HPDE6-E6E7 (cell line): Measurements from ENCODE around the gene MRPS15.
"Not testable (repeated sequence)": the region's sequence is repeated elsewhere in the genome, so short reads cannot be mapped to it uniquely, and the experiment has no call there.

ENCODE experiments used
- DNase-seq: peaks from one replicate; pipeline ENCODE4 v3.0.0; 2011; ENCODE audit warnings: missing footprints; ENCODE audit errors: extremely low spot score

MRPS15 gene

GRCh38 chr1:36482724-36483388, 18.7 kb upstream of the MRPS15 start, which contains the start of gene CSF3R:
Gene CSF3R (minus strand): TSS chr1:36482913. CDS start chr1:36479496, 3,417 bp downstream.
- no peak for DNase-seq

GRCh38 chr1:36481771-36482723, 17.9 kb upstream of the MRPS15 start:
- DNase-seq = no peak

DNA sequence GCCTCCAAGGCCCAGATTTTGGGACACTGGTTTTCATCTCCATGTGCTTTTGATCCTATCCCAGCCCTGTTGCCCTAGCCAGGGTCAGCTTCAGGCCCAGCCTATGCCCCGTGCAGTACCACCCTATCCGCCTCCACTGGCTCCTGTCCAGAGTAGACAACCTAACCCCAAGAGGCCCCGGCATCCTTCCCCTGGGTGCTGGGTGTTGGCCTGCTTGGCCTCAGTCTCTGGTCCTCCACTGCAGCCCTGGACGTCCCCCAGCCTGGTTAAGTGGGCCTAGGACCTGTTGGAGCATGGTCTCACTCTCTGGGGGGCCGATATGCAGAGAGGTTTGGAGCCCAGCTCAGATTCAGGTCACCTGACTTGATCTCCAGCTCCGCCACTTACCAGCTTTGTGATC, 16.9 kb upstream of the MRPS15 start:
- DNase-seq = no peak

DNA sequence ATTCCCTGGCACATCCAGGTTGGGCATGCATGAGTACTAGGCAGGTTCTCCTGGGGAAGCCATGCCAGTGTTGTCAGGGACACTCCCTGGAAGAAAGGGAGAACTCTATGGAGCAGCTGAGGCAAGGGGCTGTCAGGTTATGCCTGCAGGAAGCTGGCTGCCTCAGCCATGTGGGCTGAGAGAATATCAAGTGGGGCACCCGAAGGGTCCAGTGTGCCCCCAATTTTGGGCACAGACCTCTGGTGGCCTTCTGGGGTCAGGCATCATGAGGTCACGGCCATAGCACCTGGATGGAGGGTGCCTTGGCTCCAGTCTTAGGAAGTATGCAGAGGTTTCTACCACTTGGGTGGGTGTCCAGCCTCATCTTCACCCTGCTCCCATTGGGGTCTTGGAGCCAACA, 16.0 kb upstream of the MRPS15 start:
- no peak for DNase-seq

GRCh38 chr1:36479505-36480051, 15.4 kb upstream of the MRPS15 start:
- DNase-seq = no peak

- DNase-seq = not testable (repeated sequence)
These were observed 13.4 kb upstream of the MRPS15 start for GRCh38 chr1:36477615-36478014.

GRCh38 chr1:36476945-36477344, 12.8 kb upstream of the MRPS15 start:
- no peak for DNase-seq

DNA sequence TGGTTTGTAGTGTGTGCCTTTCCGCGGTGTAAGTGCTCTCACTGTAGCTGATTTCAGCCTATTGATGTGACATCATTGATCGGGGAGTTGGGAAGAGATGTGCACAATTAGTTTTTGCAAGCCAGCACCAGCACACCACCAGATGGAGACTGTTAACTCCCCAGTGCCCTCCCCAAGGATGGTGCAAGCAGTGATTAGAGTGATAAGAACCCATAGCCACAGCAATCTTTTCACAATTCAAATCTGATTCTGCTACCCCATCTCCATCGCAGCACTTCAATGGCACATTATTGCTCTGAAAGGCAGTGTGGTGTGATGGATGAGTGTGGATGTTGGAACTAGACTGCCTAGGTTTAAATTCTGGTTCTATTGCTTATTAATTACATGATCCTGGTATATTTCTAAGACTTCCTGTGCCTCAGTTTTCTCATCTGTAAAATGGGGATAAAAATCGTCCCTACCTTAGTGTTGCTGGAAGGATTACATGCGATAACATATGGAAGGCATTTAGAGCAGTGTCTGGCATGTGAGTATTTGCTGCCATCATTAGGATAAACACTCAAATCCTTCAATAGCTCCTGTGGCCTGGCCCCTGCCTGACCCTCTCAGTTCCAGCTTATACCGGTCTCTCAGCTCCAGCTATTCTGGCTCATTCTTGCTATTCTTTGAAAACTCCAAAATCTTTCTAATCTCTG, 11.9 kb upstream of the MRPS15 start:
- no peak for DNase-seq

DNA sequence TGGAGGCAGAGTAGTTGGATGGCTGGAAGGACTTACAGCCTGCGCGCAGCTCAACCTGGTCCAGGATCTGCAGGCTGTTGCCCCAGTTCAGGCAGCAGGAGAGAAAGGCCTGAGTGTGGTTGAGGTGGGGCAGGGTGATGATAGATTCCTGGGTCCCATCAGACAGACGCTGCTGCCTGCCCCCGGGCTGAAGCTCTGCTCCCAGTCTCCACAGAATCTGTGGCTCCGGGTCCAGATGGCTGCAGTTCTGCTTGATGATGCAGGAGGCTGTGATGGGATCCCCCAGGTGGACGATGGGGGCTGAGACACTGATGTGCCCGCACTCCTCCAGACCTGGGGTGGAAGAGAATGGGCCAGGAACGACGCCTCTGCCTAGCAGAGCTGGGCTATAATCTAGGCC, 11.2 kb upstream of the MRPS15 start:
- DNase-seq = no peak

- no peak for DNase-seq
These were observed 8.5 kb upstream of the MRPS15 start for GRCh38 chr1:36472656-36473055.

GRCh38 chr1:36471830-36472641, 7.9 kb upstream of the MRPS15 start:
- DNase-seq = no peak

- DNase-seq = no peak
These were observed 5.0 kb upstream of the MRPS15 start for GRCh38 chr1:36469163-36469562.

DNA sequence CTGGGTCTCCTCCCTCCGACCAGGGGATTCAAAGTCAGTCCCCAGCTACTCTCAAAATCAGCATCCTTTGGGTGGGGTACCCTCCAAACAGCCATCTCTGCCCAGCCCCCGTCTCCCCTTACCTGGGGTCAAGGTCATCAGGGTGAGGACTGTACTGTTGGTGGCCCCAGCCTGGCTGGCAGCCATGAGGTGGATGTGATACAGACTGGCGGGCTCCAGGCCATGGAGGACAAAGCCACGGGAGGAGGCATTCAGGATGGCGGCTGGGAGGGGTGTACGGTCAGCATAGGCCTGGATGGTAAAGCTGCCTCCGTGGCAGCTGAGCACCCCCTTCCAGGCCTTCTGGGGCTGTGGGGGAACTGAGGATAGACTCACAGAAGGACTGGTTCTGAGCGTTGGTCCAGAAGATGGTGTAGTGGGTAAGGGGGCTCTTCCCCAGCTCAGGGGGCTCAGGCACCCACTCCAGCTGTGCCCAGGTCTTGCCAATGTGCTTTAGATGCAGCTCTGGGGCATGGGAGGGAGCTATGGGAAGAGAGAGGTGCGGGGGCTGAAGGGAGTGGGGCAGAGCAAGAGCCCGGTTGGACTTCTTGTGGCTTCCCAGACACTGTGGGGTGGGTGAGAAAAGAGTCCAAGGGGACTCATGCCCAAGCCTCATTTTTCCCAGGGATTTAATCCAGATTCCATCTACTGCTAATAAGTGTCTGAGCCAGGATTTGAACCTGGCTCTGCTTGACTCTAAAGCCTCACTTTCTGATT, 3.7 kb upstream of the MRPS15 start:
- DNase-seq = no peak

- DNase-seq = no peak
These were observed 2.8 kb upstream of the MRPS15 start for GRCh38 chr1:36467027-36467410.

DNA sequence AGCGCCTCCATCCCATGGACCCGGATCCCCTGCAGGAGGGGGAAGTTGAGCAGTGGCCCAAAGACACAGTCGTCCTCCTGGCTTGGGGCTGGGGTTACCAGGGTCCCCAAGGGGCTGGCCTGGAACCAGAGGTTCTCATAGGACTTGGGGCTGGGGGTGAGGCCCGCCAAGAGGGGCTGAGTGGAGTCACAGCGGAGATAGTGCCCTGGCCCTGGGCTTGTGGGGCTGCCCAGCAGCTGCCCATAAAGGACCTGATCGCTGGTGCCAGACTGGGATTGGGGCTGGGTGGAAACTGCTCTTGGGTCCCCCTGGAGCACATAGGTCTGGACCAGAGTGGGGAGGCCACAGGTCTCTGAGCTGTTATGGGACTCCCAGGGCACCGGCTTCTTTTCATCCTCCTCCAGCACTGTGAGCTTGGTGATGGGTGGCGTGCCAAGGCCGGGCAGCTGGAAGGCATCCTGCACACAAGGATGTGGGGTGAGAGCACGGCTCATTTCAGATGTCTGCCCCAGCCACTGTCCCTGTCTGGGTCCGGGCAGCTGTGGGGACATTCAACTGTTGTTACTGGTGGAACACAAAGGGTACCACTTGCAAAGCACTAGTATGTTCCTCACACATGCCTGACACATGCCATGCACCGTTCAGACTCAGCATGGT, 2.3 kb upstream of the MRPS15 start:
- DNase-seq = no peak

DNA sequence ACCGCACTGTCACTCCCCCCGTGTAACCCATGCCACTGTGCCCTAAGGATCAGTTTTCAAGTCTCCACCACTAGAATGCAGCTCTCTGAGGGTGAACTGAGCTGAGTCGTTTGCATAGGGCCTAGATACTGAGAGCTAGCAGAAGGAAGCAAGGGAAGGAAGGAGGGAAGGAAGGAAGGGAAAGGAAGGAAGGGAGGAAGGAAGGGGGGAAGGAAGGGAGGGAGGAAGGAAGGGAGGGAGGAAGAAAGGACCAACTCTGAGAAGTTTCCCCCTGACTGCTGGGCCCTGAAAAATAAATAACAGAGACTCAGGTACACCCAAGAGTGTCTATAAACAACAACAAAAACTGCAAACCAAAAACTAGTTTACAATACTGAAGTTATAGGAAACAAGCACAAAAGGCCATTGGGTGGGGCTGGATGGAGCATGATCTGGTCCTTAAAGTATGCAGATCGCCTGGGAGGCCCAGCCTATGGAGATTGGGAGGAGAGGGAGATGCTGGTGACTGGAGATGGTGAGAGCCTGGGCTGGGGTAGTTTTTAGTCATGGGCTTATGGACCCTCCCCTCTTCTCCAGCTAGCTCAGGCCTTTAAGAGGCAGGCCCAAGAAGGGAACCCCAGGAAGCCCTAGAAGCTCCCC, 1.7 kb upstream of the MRPS15 start:
- DNase-seq = no peak

DNA sequence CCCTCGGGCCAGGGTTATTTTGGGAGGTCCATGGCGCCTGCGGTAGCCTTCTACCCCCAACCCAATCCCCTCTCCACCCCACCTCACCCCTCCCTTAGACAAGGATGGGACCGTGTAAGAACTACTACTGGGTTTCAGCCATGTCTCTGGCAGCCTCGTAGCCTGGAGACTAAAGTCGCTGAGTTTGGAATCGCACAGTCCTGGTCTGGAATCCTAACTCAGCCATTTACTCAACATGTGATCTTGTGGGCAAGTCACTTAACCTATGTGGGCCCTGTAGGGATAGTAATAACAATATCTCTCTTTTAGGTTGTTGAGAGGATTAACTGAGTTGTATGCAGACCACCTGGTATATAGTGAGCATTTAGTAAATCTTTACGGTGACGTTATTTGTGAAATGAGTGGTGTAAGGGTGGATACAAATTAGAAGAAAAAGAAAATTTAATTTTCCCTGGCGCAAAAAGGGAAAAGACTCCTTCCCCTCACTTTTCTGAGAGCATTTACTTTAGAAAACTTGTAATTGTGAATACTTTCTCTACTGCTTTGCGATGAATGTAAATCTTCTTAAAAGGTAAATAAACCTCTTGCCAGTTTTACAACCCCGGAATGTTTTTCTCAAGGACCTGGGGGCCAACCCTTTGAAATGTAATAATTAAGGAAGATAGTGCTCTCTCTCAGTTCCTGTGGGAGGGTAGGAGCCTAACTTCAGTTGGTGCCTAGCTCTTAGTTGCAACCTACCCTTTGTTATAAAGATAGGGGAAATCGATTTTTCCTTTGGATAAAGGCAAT, 615 bp upstream of the MRPS15 start:
- no peak for DNase-seq

DNA sequence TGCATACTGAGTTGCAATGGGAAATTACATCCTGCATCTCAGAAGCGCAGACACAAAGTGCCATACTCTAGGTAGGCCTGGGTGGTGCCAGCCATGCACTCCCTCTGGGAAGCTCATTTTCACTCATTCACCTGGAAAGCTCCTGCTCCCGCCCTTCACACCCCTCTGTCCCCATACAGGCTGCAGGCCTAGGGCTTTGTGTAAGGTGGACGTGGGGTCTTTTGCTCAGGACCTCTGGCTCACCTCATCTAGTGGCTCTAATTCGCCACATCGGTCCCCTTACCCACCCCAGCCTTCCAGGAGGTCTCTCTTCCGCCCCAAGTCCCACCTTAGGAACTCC, 751 bp downstream of the MRPS15 start:
- no peak for DNase-seq

DNA sequence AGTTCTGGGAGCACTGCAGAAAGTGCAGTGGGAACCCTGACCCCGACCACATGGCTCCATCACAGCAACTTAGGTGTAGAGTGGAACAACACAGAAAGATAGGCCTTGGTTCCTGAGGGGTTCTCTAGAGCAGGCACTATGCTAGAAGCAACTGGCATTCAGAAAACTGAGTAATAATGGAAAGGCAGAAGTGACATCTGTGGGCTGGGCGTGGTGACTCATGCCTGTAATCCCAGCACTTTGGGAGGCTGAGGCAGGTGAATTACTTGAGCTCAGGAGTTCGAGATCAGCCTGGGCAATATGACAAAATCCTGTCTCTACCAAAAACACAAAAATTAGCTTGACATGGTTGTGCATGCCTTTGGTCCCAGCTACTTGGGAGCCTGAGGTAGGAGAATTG, 5.3 kb downstream of the MRPS15 start:
- DNase-seq = no peak
